GM19372 (cell line): ENCODE results near the gene FAM124A.
A peak's percentile ranks its signal among the peaks of the same experiment; 100 is the strongest.

Experiments used
- ATAC-seq: cut with Tn5 transposase; IDR thresholded peaks from one replicate; pipeline ENCODE4 v1.9.1; 2021; ENCODE audit warnings: mild to moderate bottlenecking, low read depth, moderate library complexity; ENCODE audit not compliant: unreplicated experiment

Gene FAM124A

DNA sequence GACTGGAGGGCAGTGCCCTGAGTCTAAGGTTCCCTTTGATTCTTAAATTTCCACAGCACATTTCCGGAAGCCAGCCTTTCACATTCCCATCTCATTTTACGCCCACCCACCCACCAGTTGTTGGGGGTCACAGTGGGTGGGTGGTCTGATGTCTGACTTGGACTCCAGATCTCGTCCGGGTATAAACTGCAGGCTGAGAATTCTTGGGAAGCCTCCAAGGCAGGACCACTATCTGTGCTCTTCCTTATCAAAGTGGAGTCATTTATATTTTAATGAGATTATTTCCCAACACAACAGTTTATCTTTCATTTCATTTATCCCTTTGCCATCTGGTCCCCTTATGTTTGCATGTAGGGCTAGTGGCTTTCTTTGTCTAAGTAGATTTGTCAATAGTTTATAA lies 3.6 kb upstream of the FAM124A start:
- ATAC-seq = no peak

DNA sequence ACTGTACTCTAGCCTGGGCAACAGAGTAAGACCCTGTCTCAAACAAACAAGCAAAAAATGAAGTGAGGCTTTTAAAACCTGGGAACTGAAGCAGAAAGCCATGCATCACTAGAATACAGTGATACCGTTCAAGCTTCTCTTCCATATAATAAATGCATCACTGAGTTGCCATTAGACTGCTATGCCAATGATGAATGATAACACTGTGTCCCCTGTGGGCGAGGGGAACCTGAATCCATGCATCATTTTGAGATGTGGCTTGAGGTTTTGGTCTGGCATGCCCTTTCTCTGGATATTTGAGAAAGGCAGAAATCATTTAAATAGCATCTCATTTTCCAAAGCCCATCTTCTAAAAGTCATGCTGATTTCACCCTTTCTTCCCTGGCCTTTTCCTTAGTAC lies 1.5 kb upstream of the FAM124A start:
- no peak for ATAC-seq

DNA sequence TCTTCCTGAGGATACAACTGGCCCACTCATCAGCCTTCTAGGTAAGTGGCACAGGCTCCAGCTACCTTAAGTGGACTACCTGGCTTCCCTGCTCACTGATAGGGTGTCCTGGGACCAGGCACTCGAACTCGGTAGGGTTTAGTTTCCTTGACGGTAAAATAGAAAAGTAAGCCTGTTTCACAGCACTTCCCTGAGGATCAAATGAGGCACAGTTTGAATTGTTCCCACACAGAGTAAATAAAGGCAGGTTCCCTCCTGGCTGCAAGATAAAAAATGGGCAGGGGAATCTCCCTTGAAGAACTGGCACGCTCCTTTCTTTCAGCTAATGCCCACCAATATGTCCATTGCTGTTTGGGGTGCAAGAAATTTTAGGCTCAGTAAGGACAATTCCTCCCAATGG lies 1.1 kb upstream of the FAM124A start:
- ATAC-seq = no peak

DNA sequence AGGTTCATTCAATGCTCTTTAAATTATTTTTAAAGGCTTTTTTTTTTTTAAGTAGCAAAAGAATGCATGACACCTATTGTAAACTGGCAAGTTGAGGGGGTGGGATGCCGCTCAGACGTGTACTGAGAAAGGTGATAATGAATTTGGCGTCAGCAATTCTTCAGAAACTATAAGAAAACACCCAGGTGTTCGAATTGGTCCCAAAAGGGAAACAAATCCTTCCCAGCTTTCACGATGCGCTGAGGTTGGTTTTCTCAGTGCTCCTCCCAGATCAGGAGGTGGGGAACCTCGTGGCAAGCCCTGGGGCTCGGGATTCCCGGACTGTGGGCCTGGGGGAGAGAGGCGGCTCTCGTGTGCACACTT lies 543 bp upstream of the FAM124A start:
- no peak for ATAC-seq

DNA sequence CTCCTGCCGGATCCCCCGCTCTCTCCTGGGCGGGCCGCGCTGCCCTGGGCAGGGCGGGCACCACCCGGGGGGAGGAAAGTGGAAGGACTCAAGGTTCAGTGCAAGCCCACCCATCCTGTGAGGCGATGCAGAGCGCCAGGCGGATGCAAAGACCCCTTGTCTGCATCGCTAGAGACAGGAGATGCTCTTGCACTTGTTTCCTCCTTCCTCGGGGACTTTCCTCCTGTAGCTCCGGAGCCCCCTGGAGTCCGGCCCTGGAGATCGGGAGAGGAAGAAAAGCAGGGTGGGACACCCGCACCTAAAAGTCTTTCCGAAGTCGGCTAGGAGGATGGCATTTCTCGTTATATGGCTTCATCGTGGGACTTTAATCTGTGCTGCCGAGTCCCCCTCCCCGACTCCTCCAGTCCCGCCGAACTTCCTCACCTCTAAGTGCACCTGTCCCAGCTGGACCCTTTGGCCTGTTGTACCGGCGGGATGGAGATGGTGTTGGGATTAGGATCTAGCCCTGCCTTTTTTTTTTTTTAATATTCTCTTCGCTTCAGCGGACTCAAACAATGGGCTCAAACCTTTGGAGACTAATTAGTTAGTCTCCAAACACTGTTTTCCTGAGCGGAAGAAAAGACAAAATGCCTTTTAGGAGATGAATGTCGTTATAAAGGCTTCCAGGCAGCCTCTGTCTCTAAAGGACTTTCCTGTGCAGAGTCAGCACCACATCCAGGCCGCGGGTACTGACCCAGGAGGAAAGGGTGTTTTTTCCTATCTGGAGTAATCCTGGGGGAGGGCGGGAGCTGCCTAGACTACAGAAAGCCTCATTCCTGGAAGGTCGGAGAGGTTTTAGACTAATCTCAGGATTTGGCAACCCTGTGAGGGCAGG lies 725 bp downstream of the FAM124A start:
- peak; percentile 17 for ATAC-seq

DNA sequence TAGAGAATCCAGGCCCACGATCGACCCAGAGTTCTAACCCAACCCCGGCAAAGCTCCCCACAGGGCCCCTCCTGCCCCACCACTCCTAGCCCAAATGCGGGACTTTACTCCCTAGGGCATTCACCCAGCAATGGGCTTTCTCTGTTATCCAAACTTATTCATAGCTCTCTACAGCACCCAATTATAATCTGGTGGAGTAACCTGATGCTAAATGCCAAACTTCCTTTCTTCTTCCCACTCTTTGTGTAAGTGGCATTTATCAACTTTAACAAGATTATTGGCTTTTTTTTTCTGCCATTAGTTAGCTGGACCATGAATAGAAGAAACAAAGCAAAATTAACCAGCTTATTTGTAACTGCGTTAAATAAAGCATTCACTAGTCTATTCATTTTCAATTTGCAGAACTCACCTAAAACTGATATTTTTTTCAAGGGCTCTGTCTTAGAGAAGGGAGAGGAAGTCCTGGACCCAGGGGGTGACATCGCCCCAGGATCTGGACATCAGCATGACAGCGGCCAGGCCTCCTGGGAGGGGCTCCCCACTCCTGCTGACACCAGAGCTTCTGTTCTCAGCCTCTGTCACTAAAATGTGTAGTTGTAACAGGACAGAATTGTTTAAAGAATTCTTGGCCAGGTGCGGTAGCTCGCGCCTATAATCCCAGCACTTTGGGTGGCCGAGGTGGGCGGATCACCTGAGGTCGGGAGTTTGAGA lies 1.5 kb downstream of the FAM124A start:
- no peak for ATAC-seq

DNA sequence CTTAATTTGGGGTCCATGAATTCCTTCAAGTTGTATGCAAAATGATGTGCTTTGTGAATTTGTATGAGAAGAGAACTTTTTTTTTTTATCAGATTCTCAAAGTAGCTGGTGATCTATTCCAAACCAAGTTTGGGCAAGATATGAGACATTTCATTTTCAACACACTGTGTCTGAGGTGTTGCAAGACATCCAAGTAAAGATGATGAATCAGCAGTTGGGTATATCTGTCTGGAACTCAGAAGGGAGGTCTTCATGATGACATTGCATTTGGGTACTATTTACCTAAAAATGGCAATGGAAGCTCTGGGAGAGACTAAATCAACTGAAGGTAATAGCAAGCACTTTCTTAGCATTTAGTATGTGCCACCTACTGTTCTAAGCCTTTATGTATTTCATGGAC lies 2.8 kb downstream of the FAM124A start:
- ATAC-seq = no peak

DNA sequence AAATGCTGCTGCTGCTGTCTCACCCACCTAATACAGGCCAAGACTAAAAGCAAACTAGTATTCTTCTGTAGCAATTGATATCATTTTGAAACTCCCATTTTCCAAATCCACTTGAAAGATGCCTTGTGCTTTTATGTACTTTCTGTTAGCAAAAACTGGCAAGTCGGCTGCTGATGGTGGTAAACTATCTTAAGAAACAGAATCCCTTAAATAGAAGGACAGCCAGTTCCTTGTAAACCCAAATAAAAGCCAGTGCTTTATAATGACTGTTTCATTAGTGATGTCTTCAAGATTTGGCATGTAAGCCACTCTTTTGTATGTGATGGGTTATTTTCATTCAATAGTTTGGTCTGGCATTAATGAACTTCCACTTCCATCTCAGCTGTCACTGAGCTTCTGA lies 5.2 kb downstream of the FAM124A start:
- no peak for ATAC-seq

DNA sequence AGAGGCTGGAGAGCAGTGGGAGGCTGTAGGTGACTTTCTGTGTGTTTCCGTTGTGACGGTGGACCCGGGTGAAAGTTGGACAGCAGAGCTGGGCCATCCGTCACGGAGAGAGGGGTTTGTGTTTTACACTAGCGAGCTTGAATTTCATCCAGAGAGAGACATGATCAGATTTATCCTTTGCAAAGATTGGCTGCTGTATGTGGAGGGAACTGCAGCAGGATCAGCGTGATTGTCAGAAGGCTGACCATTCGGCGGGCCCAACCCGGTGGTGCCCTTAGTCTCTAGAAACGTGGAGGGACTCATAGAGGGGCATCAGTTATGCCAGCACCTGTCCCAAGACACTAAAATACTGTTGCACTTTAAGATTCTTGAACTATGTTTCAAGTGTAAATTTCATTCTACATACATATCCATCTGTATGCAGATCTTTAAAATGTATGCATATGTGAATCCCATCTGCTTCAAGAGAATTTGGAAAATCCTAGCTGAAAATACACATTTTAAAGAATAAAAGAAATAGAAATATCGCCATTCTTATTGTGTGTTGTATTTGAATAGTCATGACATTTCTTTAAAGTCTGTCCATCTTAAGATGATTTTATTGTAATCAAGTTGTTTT lies 7.0 kb downstream of the FAM124A start:
- ATAC-seq = no peak

DNA sequence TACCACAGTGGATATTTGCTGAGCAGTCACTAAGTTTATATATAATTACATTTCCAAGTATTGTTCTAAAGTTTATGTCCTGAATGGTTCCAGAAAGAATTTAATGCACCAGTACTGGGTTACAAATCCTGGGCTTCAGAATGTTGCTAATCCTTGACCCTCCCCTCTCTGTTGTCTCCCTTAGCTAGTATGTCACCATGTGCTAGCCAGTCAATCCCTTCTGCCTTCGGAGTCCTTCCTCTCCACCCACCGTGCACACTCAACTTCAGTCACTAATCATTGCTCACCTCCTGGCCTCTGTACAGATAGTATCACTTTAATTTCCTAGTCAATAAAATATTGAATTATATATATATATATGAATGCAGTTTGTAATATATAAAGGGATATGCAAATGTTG lies 7.5 kb downstream of the FAM124A start:
- no peak for ATAC-seq

DNA sequence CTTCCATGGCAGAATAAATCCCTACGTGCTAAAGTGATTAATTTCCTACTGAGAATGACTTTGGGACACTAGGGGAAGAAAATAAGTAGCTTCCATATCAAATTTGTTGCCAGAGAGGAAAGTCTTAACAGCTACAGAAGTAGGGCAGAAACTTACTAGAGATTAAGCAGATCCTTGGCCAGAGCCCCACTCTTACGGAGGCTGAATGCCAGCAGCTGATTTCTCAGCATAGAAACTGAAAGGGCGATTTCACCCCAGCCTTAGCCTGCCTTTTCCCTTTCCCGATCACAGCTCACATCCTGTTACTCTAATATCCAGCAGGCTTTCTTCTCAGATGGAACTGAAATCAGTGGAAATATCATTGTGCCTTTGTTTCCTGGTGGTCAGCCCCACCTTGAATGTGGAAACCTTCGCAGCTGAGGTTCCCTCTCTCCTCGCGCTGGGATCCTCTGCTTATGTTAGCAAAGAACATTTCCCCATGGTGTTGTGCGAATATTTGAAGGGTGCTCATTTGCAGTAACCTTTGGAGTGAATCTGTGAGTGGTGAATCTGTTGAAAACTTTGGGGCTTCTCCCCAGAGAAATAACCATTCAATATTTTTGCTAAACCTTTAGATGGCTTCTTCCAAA lies 8.4 kb downstream of the FAM124A start:
- ATAC-seq = no peak

DNA sequence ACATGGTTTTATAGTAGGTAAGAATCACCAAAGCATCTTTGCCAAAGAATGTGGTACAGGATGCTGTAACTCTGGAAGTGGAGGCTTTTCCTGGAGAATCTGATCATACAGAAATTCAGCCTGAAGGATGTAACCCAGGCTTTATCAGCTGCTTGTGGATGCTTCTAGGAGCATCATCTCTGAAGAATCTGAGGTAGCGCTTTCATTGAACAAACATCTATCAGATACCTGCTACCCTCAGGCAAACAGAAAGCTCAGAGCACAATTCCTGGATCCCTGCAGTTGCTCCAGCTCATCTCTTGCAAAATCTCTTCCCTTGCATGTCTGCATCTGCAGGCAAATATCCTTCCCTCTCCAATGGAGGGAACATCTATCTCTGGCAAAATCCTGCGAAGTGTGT lies 9.3 kb downstream of the FAM124A start:
- ATAC-seq = no peak

DNA sequence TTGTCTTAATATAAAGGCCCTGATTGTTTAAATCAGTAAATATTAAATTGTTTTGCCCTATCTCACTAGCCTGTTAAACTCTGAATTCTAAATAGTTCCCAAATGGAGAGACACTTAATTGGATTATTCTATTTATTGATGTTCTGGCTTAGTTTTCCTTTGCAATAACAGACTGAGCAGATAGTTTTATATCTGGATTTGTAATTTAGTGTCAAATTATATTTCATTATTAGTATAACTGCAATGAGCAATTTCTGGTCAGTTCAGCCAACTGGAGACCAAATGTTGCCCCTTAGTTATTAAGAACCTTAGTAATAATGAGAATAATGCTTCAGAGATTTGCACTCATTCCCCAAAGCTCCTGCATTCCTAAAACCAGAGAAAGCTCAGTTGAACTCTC lies 10.1 kb downstream of the FAM124A start:
- no peak for ATAC-seq

DNA sequence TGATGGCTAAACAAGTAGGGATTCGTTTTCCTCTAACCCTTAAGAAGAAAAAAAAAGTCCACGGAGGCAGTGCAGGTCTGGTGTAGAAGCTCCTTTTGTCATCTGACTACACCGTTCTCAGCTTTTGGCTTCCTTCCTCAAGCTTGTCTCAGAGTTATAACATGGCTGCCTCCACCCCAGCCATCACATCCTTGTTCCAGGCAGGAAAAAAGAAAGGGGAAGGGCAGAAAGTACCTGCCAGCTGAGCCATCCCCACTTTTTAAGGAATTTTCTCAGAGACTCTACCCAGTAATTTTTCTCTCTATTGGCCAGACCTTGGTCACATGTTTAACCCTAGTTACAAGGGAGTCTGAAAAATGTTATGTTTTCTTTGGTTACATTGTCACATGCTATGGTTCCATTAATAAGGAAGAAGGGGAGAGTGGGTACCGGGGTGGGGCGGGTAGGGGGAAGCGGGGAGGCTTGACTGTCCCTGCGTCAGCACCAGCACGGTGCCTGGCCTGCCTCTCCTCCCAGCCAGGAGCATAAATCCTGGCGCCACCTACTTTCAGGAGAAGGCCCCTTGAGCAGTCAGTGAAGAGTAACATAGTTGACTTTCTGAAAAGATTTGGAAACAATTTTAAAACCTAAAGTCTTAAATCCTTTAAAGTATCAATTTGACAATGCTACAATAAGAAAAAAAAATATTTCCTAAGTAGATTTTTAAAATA lies 11.1 kb downstream of the FAM124A start:
- ATAC-seq = no peak

DNA sequence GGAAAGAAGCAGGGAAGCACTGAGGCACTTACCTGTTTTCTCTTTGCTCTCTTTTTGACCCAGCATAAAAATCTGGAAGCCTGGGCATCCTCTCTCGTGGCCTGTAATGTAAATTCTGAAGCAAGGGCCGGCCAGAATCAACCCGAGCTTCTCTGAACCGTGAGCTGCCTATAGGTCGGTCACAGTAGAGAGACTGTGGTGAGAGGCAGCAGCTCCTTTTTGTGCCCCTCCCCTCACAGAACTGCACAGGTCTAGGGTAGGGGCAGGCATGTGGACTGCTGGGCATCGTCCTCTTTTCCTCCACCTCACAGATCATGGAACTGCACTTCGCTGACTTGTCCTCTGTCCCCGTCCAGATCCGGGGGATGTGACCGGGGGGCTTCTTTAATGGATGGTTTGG lies 12.5 kb downstream of the FAM124A start:
- ATAC-seq = no peak

DNA sequence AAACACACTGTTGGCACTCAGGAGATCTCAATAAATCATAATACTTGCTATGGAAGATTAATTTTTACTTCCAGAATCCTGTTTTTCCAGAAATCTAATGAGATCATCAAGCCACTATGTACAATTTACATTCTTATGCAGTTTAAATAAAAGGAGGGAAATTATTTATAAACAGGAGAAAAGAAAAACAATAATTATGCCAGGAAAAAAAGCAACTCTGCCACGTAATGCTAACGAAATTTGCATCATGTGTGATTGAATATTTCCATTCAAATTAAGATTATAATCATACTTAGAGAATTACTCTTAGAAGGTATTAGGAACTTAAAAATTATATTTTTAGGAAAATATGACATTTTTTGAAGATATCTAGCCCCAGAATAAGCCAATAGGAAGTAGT lies 13.0 kb downstream of the FAM124A start:
- ATAC-seq = no peak

DNA sequence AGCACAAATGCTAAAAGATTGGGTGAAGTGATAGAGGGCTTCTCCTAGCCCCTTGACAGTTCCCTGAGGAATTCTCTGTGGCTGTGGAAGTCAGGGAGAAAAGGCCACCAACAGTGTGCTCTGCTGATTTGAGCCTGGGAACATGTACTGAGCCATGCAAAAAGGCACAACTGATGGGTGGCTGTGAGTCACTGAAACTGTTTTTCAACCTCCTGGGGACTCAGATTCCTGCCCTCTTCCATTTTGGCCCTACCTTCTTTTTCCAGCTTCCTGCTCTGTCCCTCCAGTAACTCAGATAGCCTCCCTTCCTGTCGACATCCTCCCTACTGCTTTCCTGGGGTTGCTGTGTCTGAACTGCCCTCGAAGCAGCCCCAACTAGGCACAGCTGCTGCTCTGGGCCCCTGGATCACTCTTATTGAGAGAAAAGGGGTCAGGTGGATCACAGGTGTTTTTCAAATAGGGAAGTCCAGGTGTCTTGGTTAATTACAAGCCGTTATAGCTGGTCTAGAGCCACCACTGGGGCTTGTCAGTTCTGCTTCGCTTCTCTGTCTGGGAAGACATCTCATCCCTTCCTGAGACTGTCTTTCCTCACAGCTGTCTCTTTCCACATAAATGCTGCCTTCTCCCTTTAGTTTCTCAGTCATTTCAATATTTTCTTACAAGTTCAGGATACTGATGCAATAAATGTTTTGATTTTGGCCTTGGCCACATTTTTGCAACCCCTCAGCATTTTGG lies 13.7 kb downstream of the FAM124A start:
- no peak for ATAC-seq

DNA sequence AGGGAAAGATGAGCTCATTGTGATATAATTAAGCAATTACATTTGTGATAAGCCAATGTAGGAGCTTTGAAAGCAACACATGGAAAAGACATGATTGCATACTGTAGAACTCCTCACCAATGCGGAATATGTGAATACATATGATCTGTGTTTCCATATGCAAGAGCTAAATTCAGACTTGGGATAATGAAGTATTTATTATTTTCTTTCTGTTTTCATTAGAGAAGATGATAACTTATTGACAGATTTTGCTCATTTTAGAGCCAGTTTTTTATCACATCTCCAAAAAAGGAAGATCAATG lies 14.2 kb downstream of the FAM124A start:
- ATAC-seq = no peak

DNA sequence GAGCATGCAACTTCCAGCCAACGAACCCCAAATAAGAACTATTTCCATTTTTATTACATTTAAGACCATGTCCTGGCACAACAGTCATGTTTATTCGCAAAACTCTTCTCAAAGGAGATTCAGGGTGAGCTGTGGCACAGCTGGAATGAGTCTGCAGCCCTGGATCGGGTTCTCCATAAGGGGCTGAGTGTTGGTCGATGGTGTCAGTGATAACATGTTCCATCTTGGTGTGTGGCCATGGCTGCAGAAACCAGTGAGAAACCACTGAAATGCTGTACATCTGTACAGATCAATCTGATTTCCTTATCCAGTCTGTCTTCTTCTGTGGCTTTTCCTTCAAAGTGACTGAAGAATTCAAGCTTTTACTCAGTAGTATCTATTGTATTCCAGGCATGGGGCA lies 15.2 kb downstream of the FAM124A start:
- ATAC-seq = no peak

DNA sequence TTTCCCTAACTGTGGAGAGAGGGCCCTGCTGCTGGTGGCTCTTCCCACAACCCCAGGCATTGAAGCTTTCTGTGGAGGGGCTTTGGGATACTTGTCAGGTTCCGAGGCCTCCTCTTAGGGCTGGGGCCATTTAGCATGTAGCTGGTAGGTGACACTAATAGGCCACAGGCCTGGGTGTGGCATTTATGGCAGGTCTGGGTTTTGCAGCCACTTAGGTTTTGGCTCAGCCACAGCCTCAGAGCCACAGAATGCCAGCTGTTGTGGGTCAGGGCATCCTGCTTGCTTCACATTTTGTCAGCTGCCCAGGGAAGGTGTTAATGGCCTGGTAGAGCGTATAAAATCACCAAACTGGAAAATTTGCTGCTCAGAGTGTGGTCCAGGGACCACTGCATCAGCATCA lies 15.7 kb downstream of the FAM124A start:
- no peak for ATAC-seq
